Fibroblast of skin of left quadriceps (primary cell): ENCODE data around the gene RYK.

Experiments
- DNase-seq, 2 experiments: peaks; one replicate each; pipeline ENCODE4 v3.0.0-alpha.2; 2013; ENCODE audit warnings: low read depth in 2 of 2

The RYK gene

GRCh38 chr3:134149286-134149685 lies 101.4 kb downstream of the RYK start:
- no peak for DNase-seq

- no peak for DNase-seq
Measured at GRCh38 chr3:134148534-134148933, 102.1 kb downstream of the RYK start.

GRCh38 chr3:134147411-134147810 lies 103.2 kb downstream of the RYK start:
- no peak for DNase-seq

GRCh38 chr3:134146666-134147065 lies 104.0 kb downstream of the RYK start:
- DNase-seq: no peak

GRCh38 chr3:134145183-134145582 lies 105.5 kb downstream of the RYK start:
- DNase-seq: no peak

- no peak for DNase-seq
Measured at GRCh38 chr3:134144694-134145093, 106.0 kb downstream of the RYK start.

- DNase-seq: no peak
Measured at GRCh38 chr3:134143828-134144401, 106.7 kb downstream of the RYK start.

GRCh38 chr3:134136604-134137003 lies 114.1 kb downstream of the RYK start:
- DNase-seq: no peak

- DNase-seq: no peak
Measured at GRCh38 chr3:134134698-134135415, 115.8 kb downstream of the RYK start.

- no peak for DNase-seq
Measured at GRCh38 chr3:134134240-134134639, 116.4 kb downstream of the RYK start.

GRCh38 chr3:134132961-134133360 lies 117.7 kb downstream of the RYK start:
- DNase-seq: no peak

- no peak for DNase-seq
Measured at GRCh38 chr3:134126153-134126552, 124.5 kb downstream of the RYK start.

GRCh38 chr3:134114726-134115125 lies 135.9 kb downstream of the RYK start:
- no peak for DNase-seq

GRCh38 chr3:134111616-134112015 lies 139.0 kb downstream of the RYK start:
- DNase-seq: no peak

GRCh38 chr3:134110963-134111362 lies 139.7 kb downstream of the RYK start:
- no peak for DNase-seq
